HepG2 (cell line): ENCODE measurements around the gene EHD1. TPM values are rescaled to one million over a fixed set of nuclear protein-coding genes. Genes with fewer than 3 reads are reported as not detected.
A peak's percentile ranks its signal among the peaks of the same experiment; 100 is the strongest.

Source experiments
- ELF3 ChIP-seq: IDR thresholded peaks from 2 replicates; pipeline ENCODE4 v1.6.1; 2016; ENCODE audit warnings: missing genetic modification reagents, missing compliant biosample characterization
- GTF2F1 ChIP-seq: fragments of 150-350 bp; IDR thresholded peaks from 2 replicates; pipeline ENCODE4 v1.6.1; 2014; ENCODE audit warnings: low read length
- GZF1 ChIP-seq: sonication (generic); formaldehyde crosslinking; IDR thresholded peaks from 2 replicates; pipeline ENCODE4 v1.5.1; 2020; ENCODE audit warnings: mild to moderate bottlenecking, missing genetic modification reagents
- HIVEP1 ChIP-seq: sonication (generic); formaldehyde crosslinking; IDR thresholded peaks from 2 replicates; pipeline ENCODE4 v1.4.0; 2020; ENCODE audit warnings: mild to moderate bottlenecking, missing genetic modification reagents
- HOXA3 ChIP-seq: sonication (generic); formaldehyde crosslinking; IDR thresholded peaks from 2 replicates; pipeline ENCODE4 v1.5.0; 2020; ENCODE audit warnings: missing genetic modification reagents
- KLF15 ChIP-seq: sonication (generic); formaldehyde crosslinking; IDR thresholded peaks from 2 replicates; pipeline ENCODE4 v1.8.1; 2023; ENCODE audit warnings: borderline replicate concordance, mild to moderate bottlenecking, inconsistent platforms, missing genetic modification reagents, mixed read lengths
- MIXL1 ChIP-seq: IDR thresholded peaks from 2 replicates; pipeline ENCODE4 v1.6.1; 2016
- PHF20 ChIP-seq: sonication (generic); formaldehyde crosslinking; IDR thresholded peaks from 2 replicates; pipeline ENCODE4 v1.5.0; 2020; ENCODE audit warnings: mild to moderate bottlenecking, missing genetic modification reagents
- POLR2G ChIP-seq: fragments of 200-400 bp; formaldehyde crosslinking; IDR thresholded peaks from 2 replicates; pipeline ENCODE4 v1.6.1; 2018; ENCODE audit warnings: mild to moderate bottlenecking, low read depth, low read length, moderate library complexity
- RBFOX2 ChIP-seq: fragments of 200-400 bp; formaldehyde crosslinking; IDR thresholded peaks from 2 replicates; pipeline ENCODE4 v1.6.1; 2017; ENCODE audit warnings: low read depth, mild to moderate bottlenecking, low read length
- REL ChIP-seq: sonication (generic); formaldehyde crosslinking; conservative IDR thresholded peaks from 2 replicates; pipeline ENCODE4 v1.8.0; 2022; ENCODE audit warnings: mild to moderate bottlenecking, missing genetic modification reagents, moderate library complexity
- SALL1 ChIP-seq: sonication (generic); formaldehyde crosslinking; IDR thresholded peaks from 2 replicates; pipeline ENCODE4 v1.8.0; 2022; ENCODE audit warnings: mild to moderate bottlenecking, missing genetic modification reagents
- SNAPC4 ChIP-seq: sonication (generic); formaldehyde crosslinking; IDR thresholded peaks from 2 replicates; pipeline ENCODE4 v1.4.0; 2020; ENCODE audit warnings: mild to moderate bottlenecking, missing genetic modification reagents
- SP4 ChIP-seq: sonication (generic); formaldehyde crosslinking; IDR thresholded peaks from 2 replicates; pipeline ENCODE4 v1.8.1; 2023; ENCODE audit warnings: mild to moderate bottlenecking, missing genetic modification reagents
- STAG1 ChIP-seq: sonication (generic); formaldehyde crosslinking; IDR thresholded peaks from 2 replicates; pipeline ENCODE4 v1.4.0; 2020; ENCODE audit warnings: missing genetic modification reagents
- TEAD3 ChIP-seq: optimal IDR thresholded peaks from 2 replicates; pipeline ENCODE3; 2016; ENCODE audit warnings: borderline replicate concordance
- ZFP36L2 ChIP-seq: sonication (generic); formaldehyde crosslinking; IDR thresholded peaks from 2 replicates; pipeline ENCODE4 v1.4.0; 2020; ENCODE audit warnings: missing genetic modification reagents
- ZHX1 ChIP-seq: sonication (generic); formaldehyde crosslinking; IDR thresholded peaks from 2 replicates; pipeline ENCODE4 v1.8.1; 2022; ENCODE audit warnings: low read depth, mild to moderate bottlenecking, missing genetic modification reagents
- ZKSCAN5 ChIP-seq: sonication (generic); formaldehyde crosslinking; IDR thresholded peaks from 2 replicates; pipeline ENCODE4 v1.5.1; 2020; ENCODE audit warnings: mild to moderate bottlenecking, missing genetic modification reagents
- ZNF256 ChIP-seq: sonication (generic); formaldehyde crosslinking; conservative IDR thresholded peaks from 2 replicates; pipeline ENCODE4 v1.4.0; 2020; ENCODE audit warnings: missing genetic modification reagents
- ZNF710 ChIP-seq: sonication (generic); formaldehyde crosslinking; IDR thresholded peaks from 2 replicates; pipeline ENCODE4 v1.5.0; 2020; ENCODE audit warnings: mild to moderate bottlenecking, missing genetic modification reagents, borderline replicate concordance
- polyA plus RNA-seq, 8 experiments: library from polyadenylated mRNA; depleted of rRNA in 3 of 8; stranded (reverse) in 7 of 8; unstranded in 1 of 8; fragments of >200 nt; fragmentation: Illumina TruSeq in 4 of 8; extraction: Trizol in 4 of 8; gene quantifications; 2 replicates each; pipeline versions ENCODE4 v1.2.1 to v1.2.3, GENCODE V29; 2011 to 2016; ENCODE audit warnings: low read depth in 4 of 8, missing spikeins in 1 of 8, mixed read lengths in 1 of 8; ENCODE audit not compliant: insufficient read depth in 1 of 8
- total RNA-seq, 5 experiments: library from RNA; depleted of rRNA; stranded (reverse); fragments of >200 nt; fragmentation: Illumina TruSeq; extraction: Trizol; gene quantifications; 2 replicates each; pipeline ENCODE4 v1.2.3, GENCODE V29; 2016; ENCODE audit warnings: low read depth in 1 of 5

EHD1 gene
- total and polyA plus RNA-seq, 2 of the 13 experiments (the other 11 are each of a cell fraction or from before 2014, with no cell fraction given) = 23.6 to 26.6 TPM

- TF ChIP-seq ZNF710 (CRISPR knock-in tag) = peak; percentile 47; the same call in 1 of the 2 replicates
- peak; percentile 44 for TF ChIP-seq TEAD3 (CRISPR knock-in tag)
- TF ChIP-seq HIVEP1 (CRISPR knock-in tag) = peak; percentile 61
- TF ChIP-seq STAG1 (CRISPR knock-in tag) = peak; percentile 41
- peak; percentile 43 for TF ChIP-seq POLR2G
- TF ChIP-seq SNAPC4 (CRISPR knock-in tag) = peak; percentile 71; the same call in 1 of the 2 replicates
- TF ChIP-seq ELF3 (CRISPR knock-in tag) = peak; percentile 70
- no peak for TF ChIP-seq REL (CRISPR knock-in tag)
- TF ChIP-seq GTF2F1 = no peak
- TF ChIP-seq KLF15 (CRISPR knock-in tag) = peak; percentile 78; the same call in 1 of the 2 replicates
- peak; percentile 74 for TF ChIP-seq SP4 (CRISPR knock-in tag)
- TF ChIP-seq RBFOX2 = peak; percentile 83
- TF ChIP-seq PHF20 = no peak
- TF ChIP-seq ZFP36L2 (CRISPR knock-in tag) = no peak
- TF ChIP-seq MIXL1 (CRISPR knock-in tag) = 0 out of 2 replicates have a peak, but pooled peaks have one; percentile 28
- peak; percentile 85 for TF ChIP-seq HOXA3 (CRISPR knock-in tag)
- peak; percentile 63 for TF ChIP-seq SALL1 (CRISPR knock-in tag)
- 0 out of 2 replicates have a peak, but pooled peaks have one; percentile 18 for TF ChIP-seq ZHX1 (CRISPR knock-in tag)
- no peak for TF ChIP-seq ZKSCAN5 (CRISPR knock-in tag)
- peak; percentile 27; the same call in 1 of the 2 replicates for TF ChIP-seq ZNF256 (CRISPR knock-in tag)
- TF ChIP-seq GZF1 (CRISPR knock-in tag) = no peak
Measured at GRCh38 chr11:64887757-64888405, 9.5 kb upstream of the EHD1 start (continued).
